Measurements from ENCODE around the gene SULT1A2.
"Not testable (repeated sequence)": the region's sequence is repeated elsewhere in the genome, so short reads cannot be mapped to it uniquely, and the experiment has no call there.

SULT1A2 gene

GRCh38 chr16:28610595-28611191, 13.8 kb upstream of the SULT1A2 start:
- no peaks in the 10 kb centered on the region for H3K9me3 ChIP-seq
- no peaks in the 10 kb centered on the region for H3K27me3 ChIP-seq
- H3K36me3 ChIP-seq = no peaks in the 10 kb centered on the region
- H3K4me1 ChIP-seq = no peaks in the 10 kb centered on the region
- no peak overlapping the region for H3K4me3 ChIP-seq (ENCODE audit: low read depth, low read length)
- no peak for TF ChIP-seq CTCF (IDR thresholded peaks at IDR 0.05; ENCODE audit: low read depth, low read length)
- no peak for DNase-seq

GRCh38 chr16:28609631-28610594, 13.1 kb upstream of the SULT1A2 start, which contains the start of gene SULT1A1:
Gene SULT1A1, minus strand, starts transcription at chr16:28610044. Its CDS starts 1,189 bp downstream, at chr16:28608855.
- H3K36me3 ChIP-seq = no peaks in the 10 kb centered on the region
- no peaks in the 10 kb centered on the region for H3K4me1 ChIP-seq
- no peak for TF ChIP-seq CTCF (IDR thresholded peaks at IDR 0.05; ENCODE audit: low read depth, low read length)
- H3K4me3 ChIP-seq (ENCODE audit: low read depth, low read length) = no peak within 1 kb of the TSS
- no peaks in the 10 kb centered on the region for H3K9me3 ChIP-seq
- H3K27me3 ChIP-seq = no peaks in the 10 kb centered on the region
- no peak for DNase-seq

GRCh38 chr16:28608867-28609596, 12.2 kb upstream of the SULT1A2 start:
- H3K4me3 ChIP-seq (ENCODE audit: low read depth, low read length); DNase-seq; H3K4me1 ChIP-seq; H3K27me3 ChIP-seq; H3K9me3 ChIP-seq; H3K36me3 ChIP-seq: not testable (repeated sequence)

GRCh38 chr16:28608496-28608808, 11.6 kb upstream of the SULT1A2 start:
- H3K27me3 ChIP-seq; DNase-seq; H3K4me1 ChIP-seq; H3K36me3 ChIP-seq; H3K9me3 ChIP-seq; H3K4me3 ChIP-seq (ENCODE audit: low read depth, low read length): not testable (repeated sequence)

- not testable (repeated sequence) for H3K27me3 ChIP-seq; H3K4me1 ChIP-seq; H3K4me3 ChIP-seq (ENCODE audit: low read depth, low read length); H3K9me3 ChIP-seq; DNase-seq; H3K36me3 ChIP-seq
These were observed 11.0 kb upstream of the SULT1A2 start for GRCh38 chr16:28607681-28608495.

GRCh38 chr16:28607116-28607623, 10.3 kb upstream of the SULT1A2 start:
- no peak for TF ChIP-seq CTCF (IDR thresholded peaks at IDR 0.05; ENCODE audit: low read depth, low read length)
- Histone ChIP-seq H3K27me3 (no peaks in the 10 kb centered on the region), H3K4me1 (no peaks in the 10 kb centered on the region), H3K4me3 (ENCODE audit: low read depth, low read length) (no peak overlapping the region), H3K36me3 (no peaks in the 10 kb centered on the region), H3K9me3 (no peaks in the 10 kb centered on the region)
- DNase-seq = no peak
